T1000 (cell line): Measurements from ENCODE around the gene USP48.
"Not testable (repeated sequence)": the region's sequence is repeated elsewhere in the genome, so short reads cannot be mapped to it uniquely, and the experiment has no call there.

Source experiments
- DNase-seq: peaks from one replicate; lab custom pipeline; 2025; ENCODE audit warnings: mixed read lengths; lab: John Stamatoyannopoulos, UW

The USP48 gene

DNA sequence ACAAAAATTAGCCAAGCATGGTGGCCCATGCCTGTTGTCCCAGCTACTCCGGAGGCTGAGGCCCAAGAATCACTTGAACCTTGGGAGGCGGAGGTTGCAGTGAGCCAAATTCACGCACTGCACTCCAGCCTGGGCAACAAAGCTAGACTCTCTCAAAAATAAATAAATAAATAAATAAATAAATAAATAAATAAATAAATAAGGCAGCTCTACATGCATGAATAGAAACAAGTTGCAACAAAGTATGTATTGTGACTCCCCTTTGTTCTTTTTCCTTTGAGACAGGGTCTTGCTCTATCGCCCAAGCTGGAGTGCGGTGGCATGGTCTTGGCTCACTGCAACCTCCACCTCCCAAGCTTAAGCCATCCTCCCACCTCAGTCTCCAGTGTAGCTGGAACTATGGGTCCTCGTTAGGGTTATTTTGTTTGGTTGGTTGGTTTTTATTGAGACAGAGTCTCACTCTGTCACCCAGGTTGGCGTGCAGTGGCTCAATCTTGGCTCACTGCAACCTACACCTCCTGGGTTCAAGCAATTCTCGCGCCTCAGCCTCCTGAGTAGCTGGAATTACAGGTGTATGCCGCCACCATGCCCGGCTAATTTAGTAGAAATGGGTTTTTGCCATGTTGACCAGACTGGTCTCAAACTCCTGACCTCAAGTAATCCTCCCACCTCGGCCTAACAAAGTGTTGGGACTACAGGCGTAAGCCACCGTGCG lies 8.0 kb downstream of the USP48 start:
- no peak for DNase-seq

DNA sequence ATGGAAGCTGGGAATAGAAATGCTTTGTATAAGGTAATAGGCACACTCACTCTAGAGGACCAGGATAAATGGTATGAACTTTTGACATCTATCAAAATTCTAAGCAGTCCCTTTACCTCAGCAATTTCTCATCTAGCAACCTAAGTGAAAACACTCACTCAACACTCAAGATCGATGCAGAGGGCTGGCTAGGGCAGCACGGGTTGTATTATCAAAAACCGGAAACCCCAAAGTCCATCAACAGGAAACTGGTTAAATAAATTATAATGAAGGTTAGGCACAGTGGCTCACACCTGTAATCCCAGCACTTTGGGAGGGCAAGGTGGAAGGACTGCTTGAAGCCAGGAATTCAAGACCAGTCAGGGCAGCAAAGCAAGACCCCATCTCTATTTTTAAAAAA lies 9.4 kb downstream of the USP48 start:
- DNase-seq: no peak

DNA sequence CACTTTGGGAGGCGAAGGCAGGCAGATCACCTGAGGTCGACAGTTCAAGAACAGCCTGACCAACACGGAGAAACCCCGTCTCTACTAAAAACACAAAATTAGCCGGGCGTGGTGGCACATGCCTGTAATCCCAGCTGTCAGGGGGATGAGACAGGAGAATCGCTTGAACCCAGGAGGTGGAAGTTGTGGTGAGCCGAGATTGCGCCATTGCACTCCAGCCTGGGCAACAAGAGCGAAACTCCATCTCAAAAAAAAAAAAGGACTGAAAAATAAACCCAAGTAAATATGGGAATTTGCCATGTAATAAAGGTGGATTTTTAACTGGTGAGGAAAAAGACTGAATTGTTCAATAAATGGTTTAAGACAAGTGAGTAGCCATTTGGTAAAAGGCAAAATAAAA lies 11.3 kb downstream of the USP48 start:
- not testable (repeated sequence) for DNase-seq

DNA sequence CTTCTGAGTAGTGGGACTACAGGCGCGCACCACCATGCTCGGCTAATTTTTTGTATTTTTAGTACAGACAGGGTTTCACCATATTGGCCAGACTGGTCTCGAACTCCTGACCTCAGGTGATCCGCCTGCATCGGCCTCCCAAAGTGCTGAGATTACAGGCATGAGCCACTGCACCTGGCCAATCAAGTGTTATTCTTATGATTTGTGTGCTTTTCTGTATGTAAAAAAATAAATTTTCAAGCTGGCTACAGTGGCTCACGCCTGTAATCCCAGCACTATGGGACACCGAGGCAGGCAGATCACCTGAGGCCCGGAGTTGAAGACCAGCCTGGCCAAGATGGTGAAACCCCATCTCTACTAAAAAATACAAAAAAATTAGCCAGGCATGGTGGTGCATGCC lies 12.3 kb downstream of the USP48 start:
- not testable (repeated sequence) for DNase-seq

DNA sequence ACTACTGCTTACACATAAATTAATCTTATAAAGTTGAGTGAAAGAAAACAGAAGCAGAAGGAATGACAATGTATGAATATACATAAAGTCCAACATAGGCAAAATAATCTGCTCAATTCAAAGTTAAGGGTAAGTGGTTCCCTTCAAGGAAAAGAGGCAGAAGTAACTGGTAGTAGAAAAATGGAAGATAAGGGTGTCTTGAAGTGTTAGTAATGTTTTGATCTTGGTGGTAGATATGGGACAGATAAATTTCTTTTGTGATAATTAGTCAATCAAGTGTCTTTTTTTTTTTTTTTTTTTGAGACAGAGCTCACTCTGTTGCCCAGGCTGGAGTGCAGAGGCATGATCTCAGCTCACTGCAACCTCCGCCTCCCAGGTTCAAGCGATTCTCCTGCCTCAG lies 12.7 kb downstream of the USP48 start:
- DNase-seq: no peak

DNA sequence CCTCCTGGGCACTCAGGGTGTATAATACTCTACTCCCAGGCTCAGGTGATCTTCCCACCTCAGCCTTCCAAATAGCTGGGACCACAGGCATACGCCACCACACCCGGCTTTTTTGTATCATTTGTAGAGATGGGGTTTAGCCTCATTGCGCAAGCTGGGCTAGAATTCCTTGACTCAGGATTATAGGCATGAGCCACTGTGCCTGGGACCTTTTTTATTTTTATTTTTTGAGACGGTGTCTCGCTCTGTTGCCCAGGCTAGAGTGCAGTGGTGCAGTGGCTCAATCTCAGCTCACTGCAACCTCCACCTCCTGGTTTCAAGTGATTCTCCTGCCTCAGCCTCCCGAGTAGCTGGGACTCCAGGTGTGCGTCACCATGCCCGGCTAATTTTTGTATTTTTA lies 15.8 kb downstream of the USP48 start:
- DNase-seq: not testable (repeated sequence)

DNA sequence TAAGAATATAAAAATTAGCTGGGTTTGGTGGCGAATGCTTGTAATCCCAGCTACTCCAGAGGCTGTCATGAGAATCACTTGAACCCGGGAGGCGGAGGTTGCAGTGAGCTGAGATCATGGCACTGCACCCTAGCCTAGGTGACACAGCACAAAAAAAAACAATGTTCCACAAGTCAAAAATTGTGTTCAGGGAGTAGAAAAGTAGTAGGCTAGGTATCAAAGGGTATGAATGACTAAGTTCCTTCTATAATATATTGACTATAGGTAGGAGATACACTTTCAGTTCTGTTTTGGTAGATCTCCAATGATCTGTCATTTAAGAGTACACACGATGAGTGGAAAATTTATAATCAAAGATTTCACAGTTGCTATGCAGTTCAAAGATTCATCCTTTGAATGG lies 16.7 kb downstream of the USP48 start:
- no peak for DNase-seq

DNA sequence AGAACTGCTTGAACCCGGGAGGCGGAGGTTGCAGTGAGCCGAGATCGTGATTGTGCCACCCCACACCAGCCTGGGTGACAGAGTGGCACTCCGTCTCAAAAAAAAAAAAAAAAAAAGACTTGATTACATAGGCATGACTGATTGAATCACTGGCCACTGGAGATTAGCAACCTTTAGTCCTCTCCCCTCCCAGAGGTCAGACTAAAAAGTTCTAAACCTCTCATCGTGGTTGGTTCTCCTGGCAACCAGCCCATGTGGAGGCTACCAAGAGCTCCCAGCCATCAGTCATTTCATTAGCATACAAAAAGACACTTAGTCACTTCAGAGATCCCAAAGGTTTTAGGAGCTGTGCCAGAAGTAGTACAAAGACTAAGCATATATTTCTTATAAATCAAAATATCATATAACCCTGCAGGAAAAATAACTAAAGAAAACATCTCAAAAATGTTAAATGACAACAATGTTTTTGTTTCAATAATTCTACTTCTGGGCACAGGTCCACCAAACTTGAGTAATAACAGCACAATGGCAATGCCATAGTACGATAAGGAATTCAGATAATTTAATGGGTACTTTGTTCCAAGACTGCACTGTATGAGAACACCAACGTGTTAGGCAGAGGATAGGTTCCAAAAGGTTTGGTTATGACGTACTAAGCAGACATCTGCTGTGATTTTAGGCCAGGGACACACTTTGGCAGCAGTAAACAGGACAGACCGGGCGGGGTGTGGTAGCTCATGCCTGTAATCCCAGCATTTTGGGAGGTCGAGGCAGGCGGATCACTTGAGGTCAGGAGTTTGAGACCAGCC lies 18.1 kb downstream of the USP48 start:
- DNase-seq: peak; percentile 81

DNA sequence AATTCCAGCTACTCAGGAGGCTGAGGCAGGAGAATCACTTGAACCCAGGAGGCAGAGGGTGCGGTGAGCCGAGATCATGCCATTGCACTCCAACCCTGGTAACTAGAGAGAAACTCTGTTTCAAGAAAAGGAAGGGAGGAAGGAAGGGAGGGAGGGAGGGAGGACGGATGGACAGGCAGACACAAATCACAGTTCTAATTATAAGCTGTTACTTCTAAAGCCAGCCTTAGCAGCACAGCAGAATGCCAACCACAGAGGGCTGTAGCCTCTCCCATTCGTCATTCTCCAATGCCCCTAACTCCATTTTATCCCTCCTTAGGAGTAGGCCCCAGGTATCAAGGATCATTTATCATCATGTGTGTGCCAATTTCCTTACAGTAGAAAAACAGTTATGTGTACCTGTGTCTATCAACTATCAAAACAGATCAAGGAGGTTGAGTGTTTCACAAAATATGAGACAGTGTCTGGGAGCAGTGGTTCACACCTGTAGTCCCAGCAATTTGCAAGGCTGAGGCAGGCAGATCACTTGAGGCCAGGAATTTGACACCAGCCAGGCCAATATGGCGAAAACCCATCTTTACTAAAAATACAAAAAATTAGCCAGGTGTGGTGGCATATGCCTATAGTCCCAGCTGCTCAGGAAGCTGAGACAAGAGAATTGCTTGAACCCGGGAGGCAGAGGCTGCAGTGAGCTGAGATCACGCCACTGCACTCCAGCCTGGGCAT lies 19.1 kb downstream of the USP48 start:
- DNase-seq: no peak

DNA sequence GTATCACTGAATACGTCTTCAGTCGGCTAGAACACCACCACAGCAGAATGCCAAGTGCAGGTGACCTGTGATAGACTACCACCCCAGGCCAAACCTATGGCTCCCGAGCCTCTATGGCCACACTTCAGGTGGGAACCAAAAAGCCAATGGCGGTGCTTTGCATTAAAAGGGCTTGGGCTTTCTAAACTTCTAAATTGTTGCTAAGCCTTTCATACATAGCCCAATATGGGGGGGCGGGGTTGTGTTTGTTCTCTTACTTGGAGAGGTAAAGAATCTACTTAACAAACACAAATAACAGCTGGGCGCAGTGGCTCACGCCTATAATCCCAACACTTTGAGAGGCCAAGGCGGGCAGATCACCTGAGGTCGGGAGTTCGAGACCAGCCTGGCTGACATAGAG lies 19.7 kb downstream of the USP48 start:
- no peak for DNase-seq

DNA sequence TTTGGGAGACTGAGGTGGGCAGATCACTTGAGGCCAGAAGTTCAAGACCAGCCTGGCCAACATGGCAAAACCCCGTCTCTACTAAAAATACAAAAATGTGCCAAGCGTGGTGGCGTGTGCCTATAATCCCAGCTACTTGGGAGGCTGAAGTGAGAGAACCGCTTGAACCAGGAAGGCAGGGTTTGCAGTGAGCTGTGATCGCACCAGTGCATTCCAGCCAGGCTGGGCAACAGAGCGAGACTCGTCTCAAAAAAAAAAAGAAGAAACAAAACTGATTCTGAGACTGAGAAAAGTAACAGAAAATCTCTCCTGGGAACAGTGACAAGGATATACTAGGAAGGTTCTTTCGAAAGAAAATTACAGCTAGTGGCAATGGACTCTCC lies 20.9 kb downstream of the USP48 start:
- DNase-seq: no peak

DNA sequence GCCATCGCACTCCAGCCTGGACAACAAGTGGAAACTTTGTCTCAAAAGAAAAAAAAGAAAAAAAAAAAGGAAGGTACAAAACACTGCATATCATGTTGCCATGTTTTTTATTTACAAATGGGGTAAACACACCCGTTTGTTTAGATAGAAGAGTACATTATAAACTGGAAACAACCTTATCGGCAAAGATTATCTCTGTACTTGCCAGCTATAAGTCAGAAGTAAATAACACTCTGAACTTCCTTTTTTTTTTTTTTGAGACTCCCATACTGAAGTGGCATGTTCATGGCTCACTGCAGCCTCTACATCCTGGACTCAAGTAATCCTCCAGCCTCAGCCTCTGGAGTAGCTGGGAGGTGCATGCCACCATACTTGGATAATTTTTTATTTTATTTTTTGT lies 21.9 kb downstream of the USP48 start:
- no peak for DNase-seq

DNA sequence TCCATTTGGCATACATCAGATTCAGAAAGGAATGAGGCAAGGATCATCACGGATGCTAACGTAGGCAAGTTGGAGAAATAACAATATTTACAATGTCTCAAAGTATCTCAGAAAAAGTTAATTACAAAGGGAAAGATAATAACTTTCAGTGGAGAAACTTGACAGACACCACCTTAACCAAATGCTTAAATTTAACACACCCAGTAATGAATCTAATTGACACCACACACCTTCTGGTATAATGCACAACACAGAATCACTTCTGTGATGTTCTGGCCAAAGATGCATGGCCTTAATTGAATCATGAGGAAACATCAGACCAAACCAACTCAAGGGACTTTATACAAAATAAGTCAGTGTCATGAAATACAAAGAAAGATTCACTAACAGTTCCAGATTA lies 23.1 kb downstream of the USP48 start:
- DNase-seq: no peak

DNA sequence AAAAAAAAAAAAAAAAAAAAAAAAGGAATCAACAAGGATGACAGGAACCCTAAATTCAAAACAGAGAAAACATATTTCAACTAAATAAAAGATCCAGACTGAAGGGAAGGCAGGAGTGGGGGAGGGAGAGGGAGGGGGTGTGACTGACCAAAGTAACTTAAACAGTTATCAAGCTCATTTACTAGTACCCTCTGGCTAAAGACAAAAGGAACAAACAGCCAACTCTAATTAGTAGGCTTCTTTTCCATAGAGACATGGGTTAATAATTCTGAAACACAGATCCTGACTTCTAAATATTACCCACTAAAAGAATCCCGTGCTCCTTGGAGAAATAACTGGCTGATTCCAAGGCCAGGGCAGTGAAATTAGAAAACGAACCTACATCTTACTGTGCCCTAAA lies 23.8 kb downstream of the USP48 start:
- DNase-seq: no peak

DNA sequence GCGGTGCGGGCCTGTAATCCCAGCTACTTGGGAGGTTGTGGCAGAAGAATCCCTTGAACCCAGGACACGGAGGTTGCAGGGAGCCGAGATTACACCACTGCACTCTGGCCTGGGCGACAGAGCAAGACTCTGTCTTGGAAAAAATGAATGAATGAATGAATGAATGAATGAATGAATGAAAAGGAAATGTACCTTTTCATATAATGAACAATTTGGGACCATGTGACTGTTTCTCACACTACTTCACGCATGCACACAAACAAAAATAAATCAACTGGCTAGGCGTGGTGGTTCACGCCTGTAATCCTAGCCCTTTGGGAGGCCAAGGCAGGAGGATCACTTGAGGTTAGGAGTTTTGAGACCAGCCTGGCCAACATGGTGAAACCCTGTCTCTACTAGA lies 24.3 kb downstream of the USP48 start:
- no peak for DNase-seq

DNA sequence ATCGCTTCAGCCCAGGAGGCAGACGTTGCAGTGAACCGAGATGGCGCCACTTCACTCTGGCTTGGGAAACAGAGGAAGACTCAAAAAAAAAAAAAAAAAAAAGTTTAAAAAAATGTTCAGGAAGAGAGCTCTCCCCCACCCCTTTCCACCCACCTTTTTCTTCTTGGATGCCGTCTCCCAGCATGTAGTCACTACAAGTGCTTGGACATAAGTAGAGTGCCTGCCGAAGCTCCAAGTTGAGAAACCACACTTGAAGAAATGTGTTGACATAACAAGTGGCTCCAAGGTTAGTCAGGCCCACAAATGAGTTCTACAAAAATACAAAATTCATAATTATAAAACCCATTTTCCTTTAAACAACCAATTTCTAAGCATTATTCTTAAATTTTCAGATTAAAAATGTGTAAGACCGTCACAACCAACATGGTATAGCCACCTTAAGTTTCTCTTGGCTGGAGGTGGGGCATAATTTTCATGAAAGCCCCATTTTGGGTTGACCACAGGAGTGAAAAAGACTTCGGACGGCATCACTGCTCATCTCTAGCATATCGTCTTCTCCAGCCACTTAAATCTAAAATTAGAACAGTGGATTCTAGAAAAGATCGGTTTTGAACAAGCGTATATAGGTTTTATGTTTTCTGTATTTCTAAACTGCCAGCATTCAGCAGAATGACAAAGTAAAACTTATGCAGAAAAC lies 26.4 kb downstream of the USP48 start:
- DNase-seq: no peak

DNA sequence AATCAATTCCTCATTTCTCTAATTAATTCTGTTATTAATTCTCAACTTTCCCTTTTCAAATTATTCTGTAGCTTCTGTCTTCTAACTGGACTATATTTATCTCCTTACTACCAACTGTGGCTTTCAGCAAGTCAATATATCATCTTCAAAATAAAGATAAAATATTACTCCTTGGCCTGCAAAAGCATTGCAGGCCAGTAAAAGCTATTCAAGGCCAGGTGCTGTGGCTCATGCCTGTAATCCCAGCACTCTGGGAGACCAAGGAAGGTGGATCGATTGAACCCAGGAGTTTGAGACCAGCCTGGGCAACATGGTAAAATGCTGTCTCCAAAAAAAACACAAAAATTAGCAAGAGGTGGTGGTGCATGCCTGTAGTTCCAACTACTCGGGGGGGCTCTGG lies 27.9 kb downstream of the USP48 start:
- DNase-seq: no peak

DNA sequence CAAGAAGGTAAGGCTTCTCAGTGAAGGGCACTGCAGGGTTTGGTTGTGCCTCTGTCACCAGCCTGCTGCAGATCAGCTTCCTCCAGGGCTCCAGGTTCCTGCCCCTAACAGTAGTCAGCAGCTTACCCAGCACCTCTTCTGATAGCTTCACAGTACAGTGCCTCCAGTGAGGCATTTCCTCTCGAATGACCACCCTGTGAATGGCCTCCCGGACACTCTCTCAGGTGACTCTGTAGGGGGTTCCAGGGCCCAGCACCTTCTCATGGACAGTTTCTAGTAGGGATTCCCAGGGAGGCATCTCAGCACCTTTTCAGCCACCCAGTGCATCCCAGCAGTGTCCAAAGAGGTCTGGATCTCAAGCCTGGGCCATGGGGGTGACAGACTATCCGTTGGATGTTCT lies 28.4 kb downstream of the USP48 start:
- DNase-seq: no peak

DNA sequence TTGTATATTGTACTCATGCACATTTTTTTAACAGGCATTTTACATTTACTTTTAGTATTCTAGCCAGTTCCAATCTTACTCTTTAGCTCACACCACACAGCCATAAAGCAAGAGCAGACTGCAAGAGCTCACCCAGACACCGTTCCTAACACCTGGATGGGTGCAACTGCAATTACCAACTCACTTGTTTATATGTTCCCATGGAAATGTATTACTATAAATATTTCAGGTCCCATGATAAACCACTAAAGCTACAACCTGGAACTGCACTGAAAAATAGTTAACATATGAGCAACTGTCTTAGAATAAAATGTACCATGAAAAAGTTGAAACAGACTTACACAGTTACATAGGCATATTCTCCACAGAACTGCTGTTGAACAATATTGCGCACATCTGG lies 30.8 kb downstream of the USP48 start:
- no peak for DNase-seq

DNA sequence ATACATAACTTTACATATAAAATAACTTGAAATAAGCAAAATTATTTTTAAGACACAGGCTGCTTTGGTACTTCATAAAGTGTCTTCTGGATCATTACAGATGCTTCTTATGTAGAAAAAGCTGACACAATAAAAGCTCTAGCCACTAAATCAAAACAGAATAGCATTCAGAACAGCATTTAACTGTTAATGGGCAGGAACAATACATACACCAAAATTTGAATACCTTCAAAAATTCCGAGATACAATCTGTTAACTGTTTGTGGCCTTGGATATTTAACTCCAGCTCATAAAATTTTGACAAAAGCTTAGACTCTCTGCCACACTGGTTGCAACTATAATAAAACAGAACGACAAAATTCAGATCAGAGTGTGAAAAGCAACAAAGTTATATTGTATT lies 31.7 kb downstream of the USP48 start:
- DNase-seq: no peak

DNA sequence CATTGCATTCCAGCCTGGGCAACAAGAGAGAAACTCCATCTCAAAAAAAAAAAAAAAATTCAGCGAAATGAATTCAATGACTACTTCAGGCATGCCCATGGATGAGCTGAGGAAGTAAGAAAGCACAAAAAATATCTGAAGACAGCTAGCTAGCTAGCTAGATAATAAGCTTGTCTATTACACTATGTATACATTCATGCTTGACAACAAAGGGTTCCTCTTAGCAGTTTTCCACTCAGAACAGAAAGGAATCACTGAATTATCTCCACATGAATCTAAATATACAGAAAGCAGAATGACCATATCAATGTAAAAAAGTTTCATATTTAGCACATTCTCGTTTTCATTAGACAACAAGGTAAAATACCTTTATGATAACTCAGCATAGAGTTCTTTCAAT lies 32.1 kb downstream of the USP48 start:
- no peak for DNase-seq

DNA sequence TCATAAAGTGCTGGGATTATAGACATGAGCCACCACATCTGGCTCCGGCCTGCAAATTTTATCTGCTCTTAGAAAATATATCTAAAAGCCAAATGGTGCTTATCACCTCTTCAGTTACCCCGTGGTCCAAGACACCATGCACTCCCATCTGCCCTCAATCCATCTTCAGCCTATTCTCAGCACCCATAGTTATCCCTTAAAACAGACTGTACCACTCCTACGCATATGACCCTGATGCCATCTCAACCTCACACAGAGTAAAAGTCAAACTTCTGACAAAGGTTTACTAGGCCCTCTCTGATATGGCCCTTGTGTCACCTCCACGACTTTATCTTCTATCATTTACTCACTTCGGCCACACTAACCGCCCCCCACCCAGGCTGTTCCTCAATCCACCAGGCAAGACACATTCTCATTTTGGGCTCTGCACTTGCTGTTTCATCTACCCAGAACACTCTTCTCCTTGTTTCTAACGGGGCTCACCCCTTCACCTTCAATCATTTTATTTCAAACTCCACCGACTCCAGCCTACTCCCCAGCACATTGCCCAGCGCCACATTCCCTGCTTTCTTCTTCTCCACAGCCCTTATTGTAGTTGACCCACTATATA lies 33.0 kb downstream of the USP48 start:
- no peak for DNase-seq
